ENCODE data around the gene VEPH1.

The VEPH1 gene

GRCh38 chr3:157376603-157377300 lies 126.5 kb downstream of the VEPH1 start:
- no peak for ATAC-seq (ENCODE audit: low read depth)
- H3K27me3 ChIP-seq (ENCODE audit: insufficient read depth, poor library complexity, severe bottlenecking): no peaks in the 10 kb centered on the region
- no peak for DNase-seq (ENCODE audit: low spot score)
- TF ChIP-seq CTCF (IDR thresholded peaks at IDR 0.05; ENCODE audit: poor library complexity, severe bottlenecking): no peak
- H3K36me3 ChIP-seq (ENCODE audit: low read depth): no peaks in the 10 kb centered on the region
- H3K4me3 ChIP-seq (ENCODE audit: severe bottlenecking): no peak overlapping the region
- no peaks in the 10 kb centered on the region for H3K4me1 ChIP-seq (ENCODE audit: insufficient read depth, poor library complexity, severe bottlenecking)
- no peaks in the 10 kb centered on the region for H3K9me3 ChIP-seq (ENCODE audit: severe bottlenecking)
- H3K27ac ChIP-seq (ENCODE audit: poor library complexity, severe bottlenecking): no peak overlapping the region

GRCh38 chr3:157375342-157375986 lies 127.8 kb downstream of the VEPH1 start:
- no peaks in the 10 kb centered on the region for H3K9me3 ChIP-seq (ENCODE audit: severe bottlenecking)
- H3K27me3 ChIP-seq (ENCODE audit: insufficient read depth, poor library complexity, severe bottlenecking): no peaks in the 10 kb centered on the region
- no peak overlapping the region for H3K4me3 ChIP-seq (ENCODE audit: severe bottlenecking)
- no peak overlapping the region for H3K27ac ChIP-seq (ENCODE audit: poor library complexity, severe bottlenecking)
- TF ChIP-seq CTCF (IDR thresholded peaks at IDR 0.05; ENCODE audit: poor library complexity, severe bottlenecking): no peak
- no peaks in the 10 kb centered on the region for H3K36me3 ChIP-seq (ENCODE audit: low read depth)
- DNase-seq (ENCODE audit: low spot score) (no peak), ATAC-seq (ENCODE audit: low read depth) (no peak)
- H3K4me1 ChIP-seq (ENCODE audit: insufficient read depth, poor library complexity, severe bottlenecking): no peaks in the 10 kb centered on the region

- no peak overlapping the region for H3K4me3 ChIP-seq (ENCODE audit: severe bottlenecking)
- H3K9me3 ChIP-seq (ENCODE audit: severe bottlenecking): no peaks in the 10 kb centered on the region
- H3K4me1 ChIP-seq (ENCODE audit: insufficient read depth, poor library complexity, severe bottlenecking): no peaks in the 10 kb centered on the region
- H3K36me3 ChIP-seq (ENCODE audit: low read depth): no peaks in the 10 kb centered on the region
- no peak for DNase-seq (ENCODE audit: low spot score)
- H3K27me3 ChIP-seq (ENCODE audit: insufficient read depth, poor library complexity, severe bottlenecking): no peaks in the 10 kb centered on the region
- TF ChIP-seq CTCF (IDR thresholded peaks at IDR 0.05; ENCODE audit: poor library complexity, severe bottlenecking): no peak
- no peak for ATAC-seq (ENCODE audit: low read depth)
- no peak overlapping the region for H3K27ac ChIP-seq (ENCODE audit: poor library complexity, severe bottlenecking)
Observed at GRCh38 chr3:157374933-157375332, 128.3 kb downstream of the VEPH1 start.

- Histone ChIP-seq H3K27ac (ENCODE audit: poor library complexity, severe bottlenecking) (no peak overlapping the region), H3K27me3 (ENCODE audit: insufficient read depth, poor library complexity, severe bottlenecking) (no peaks in the 10 kb centered on the region), H3K4me1 (ENCODE audit: insufficient read depth, poor library complexity, severe bottlenecking) (no peaks in the 10 kb centered on the region), H3K9me3 (ENCODE audit: severe bottlenecking) (no peaks in the 10 kb centered on the region), H3K36me3 (ENCODE audit: low read depth) (no peaks in the 10 kb centered on the region), H3K4me3 (ENCODE audit: severe bottlenecking) (no peak overlapping the region)
- TF ChIP-seq CTCF (IDR thresholded peaks at IDR 0.05; ENCODE audit: poor library complexity, severe bottlenecking): no peak
- no peak for DNase-seq (ENCODE audit: low spot score)
- ATAC-seq (ENCODE audit: low read depth): no peak
Observed at GRCh38 chr3:157373783-157374182, 129.4 kb downstream of the VEPH1 start.

- Histone ChIP-seq H3K4me3 (ENCODE audit: severe bottlenecking) (no peak overlapping the region), H3K36me3 (ENCODE audit: low read depth) (no peaks in the 10 kb centered on the region), H3K9me3 (ENCODE audit: severe bottlenecking) (no peaks in the 10 kb centered on the region), H3K27me3 (ENCODE audit: insufficient read depth, poor library complexity, severe bottlenecking) (no peaks in the 10 kb centered on the region), H3K27ac (ENCODE audit: poor library complexity, severe bottlenecking) (no peak overlapping the region), H3K4me1 (ENCODE audit: insufficient read depth, poor library complexity, severe bottlenecking) (no peaks in the 10 kb centered on the region)
- DNase-seq (ENCODE audit: low spot score) (no peak), ATAC-seq (ENCODE audit: low read depth) (no peak)
- no peak for TF ChIP-seq CTCF (IDR thresholded peaks at IDR 0.05; ENCODE audit: poor library complexity, severe bottlenecking)
Observed at GRCh38 chr3:157370867-157371266, 132.3 kb downstream of the VEPH1 start.

Measured in RWPE2 (cell line).